Measurements from ENCODE around the gene HBS1L. TPM values are rescaled to one million over a fixed set of nuclear protein-coding genes. Genes with fewer than 3 reads are reported as not detected.

The HBS1L gene
- 101 TPM for total RNA-seq

GRCh38 chr6:135054569-135055498 is at the start of gene HBS1L:
TSS of gene HBS1L (minus strand) at chr6:135054822. CDS start at chr6:135054691, 131 bp downstream.

GRCh38 chr6:134949927-134950326 is 104.7 kb downstream of the HBS1L start, which contains the start of gene ALDH8A1:
TSS of gene ALDH8A1 (minus strand) at chr6:134950101. CDS start at chr6:134950053, 48 bp downstream.

Other genes with a start within 250 kb of the HBS1L start
- gene ALDH8A1, start 104.7 kb downstream of the HBS1L start, total RNA-seq: 3.7 TPM
- gene MYB, start 126.5 kb upstream of the HBS1L start, total RNA-seq: 4.8 TPM